Hepatocyte (in vitro differentiated cells): ENCODE results near the gene ZNF385D.

Experiments
- EZH2 ChIP-seq: fragments of 200-600 bp; sonication (generic); IDR thresholded peaks from 2 replicates; pipeline ENCODE4 v1.6.1; 2016; ENCODE audit warnings: antibody characterized with exemption, mild to moderate bottlenecking, borderline replicate concordance
- EZH2phosphoT487 ChIP-seq: fragments of 200-600 bp; sonication (generic); IDR thresholded peaks from one replicate; pipeline ENCODE4 v1.6.1; 2018; ENCODE audit warnings: antibody characterized with exemption, mild to moderate bottlenecking, low read depth, moderate library complexity; ENCODE audit not compliant: unreplicated experiment, severe bottlenecking
- TF ChIP-seq, protein P1 (sequence below): fragments of 200-600 bp; sonication (generic); IDR thresholded peaks from 2 replicates; pipeline ENCODE4 v1.5.1; 2016; ENCODE audit warnings: antibody characterized with exemption, mild to moderate bottlenecking; ENCODE audit not compliant: poor library complexity

DNA sequence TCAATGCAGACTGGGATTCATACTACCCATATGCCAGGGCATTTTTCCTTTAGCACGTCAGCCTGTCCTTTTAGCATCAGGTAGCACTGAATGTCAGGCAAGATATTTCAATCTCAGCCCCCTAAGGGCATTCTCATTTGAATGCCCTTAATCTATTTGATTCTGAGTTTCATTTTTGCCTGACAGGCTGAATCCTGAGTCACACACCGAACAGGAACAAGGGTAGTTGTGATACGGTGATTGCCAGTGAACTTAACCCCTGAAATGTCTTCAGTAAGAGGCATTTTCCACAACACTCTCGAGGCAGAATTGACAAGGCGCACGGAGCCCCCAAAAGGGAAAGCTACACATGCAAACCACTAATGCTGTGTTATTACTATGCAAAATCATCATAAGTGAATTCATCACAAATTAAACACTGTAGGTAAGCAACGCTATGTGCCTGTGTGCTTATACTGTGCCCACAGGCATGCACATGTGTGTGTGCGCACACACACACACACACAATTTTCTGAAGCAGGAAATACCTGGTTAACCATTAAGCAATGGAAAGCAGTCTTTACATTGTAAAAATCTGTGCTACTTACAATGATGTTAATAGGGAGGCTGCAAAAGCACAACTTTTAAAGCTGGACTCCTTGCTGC lies 130.4 kb downstream of the ZNF385D start:
- TF ChIP-seq, protein P1, sequence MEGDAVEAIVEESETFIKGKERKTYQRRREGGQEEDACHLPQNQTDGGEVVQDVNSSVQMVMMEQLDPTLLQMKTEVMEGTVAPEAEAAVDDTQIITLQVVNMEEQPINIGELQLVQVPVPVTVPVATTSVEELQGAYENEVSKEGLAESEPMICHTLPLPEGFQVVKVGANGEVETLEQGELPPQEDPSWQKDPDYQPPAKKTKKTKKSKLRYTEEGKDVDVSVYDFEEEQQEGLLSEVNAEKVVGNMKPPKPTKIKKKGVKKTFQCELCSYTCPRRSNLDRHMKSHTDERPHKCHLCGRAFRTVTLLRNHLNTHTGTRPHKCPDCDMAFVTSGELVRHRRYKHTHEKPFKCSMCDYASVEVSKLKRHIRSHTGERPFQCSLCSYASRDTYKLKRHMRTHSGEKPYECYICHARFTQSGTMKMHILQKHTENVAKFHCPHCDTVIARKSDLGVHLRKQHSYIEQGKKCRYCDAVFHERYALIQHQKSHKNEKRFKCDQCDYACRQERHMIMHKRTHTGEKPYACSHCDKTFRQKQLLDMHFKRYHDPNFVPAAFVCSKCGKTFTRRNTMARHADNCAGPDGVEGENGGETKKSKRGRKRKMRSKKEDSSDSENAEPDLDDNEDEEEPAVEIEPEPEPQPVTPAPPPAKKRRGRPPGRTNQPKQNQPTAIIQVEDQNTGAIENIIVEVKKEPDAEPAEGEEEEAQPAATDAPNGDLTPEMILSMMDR: no peak
- TF ChIP-seq EZH2phosphoT487 (no peak), EZH2 (no peak)
